CD4-positive, alpha-beta T cell treated with Interleukin-4 for 1 hour (primary cell): ENCODE measurements around the gene KATNAL1.
"Not testable (repeated sequence)": the region's sequence is repeated elsewhere in the genome, so short reads cannot be mapped to it uniquely, and the experiment has no call there.

ENCODE experiments used
- DNase-seq, 2 donors: peaks; one replicate each; pipeline ENCODE4 v3.0.0-alpha.2; 2020 to 2022

Gene KATNAL1

DNA sequence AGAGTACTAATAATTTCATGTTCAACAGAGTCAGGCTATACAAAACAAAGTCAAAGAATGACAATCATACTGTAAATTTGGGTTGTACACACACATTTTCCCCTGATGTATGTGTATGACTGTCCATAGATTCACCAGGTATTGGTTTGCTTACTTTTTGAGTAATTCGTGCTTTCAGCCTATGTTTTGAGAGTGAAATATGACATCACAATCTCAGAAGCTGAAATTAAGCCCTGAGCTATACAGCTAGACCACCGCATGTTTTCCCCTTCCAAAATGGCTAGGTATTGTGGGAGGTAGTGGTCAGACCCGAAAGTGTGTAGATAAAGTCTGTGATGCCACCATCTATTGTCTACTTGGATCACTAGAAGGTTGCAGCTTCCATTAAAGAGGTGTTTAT lies 102.8 kb downstream of the KATNAL1 start:
- DNase-seq: no peak

DNA sequence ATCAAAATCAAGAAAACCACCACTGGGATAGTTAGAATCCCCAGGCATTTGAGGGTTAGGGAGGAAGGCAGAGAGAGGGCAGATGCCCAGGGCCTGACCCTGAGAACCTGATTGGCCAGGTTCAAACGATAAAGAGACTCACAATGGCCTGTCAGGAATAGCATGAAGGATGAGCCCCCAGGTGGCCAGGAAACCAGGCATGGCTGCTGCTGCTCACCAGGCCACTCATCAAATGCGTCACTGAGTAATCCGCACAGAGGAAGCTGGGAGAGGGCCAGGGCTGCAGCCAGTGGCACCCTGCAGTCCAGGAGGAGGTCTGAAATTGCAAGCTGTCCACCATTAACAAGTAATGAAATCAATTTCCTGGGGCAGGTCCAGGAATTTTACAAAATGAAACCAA lies 111.3 kb downstream of the KATNAL1 start:
- no peak for DNase-seq

DNA sequence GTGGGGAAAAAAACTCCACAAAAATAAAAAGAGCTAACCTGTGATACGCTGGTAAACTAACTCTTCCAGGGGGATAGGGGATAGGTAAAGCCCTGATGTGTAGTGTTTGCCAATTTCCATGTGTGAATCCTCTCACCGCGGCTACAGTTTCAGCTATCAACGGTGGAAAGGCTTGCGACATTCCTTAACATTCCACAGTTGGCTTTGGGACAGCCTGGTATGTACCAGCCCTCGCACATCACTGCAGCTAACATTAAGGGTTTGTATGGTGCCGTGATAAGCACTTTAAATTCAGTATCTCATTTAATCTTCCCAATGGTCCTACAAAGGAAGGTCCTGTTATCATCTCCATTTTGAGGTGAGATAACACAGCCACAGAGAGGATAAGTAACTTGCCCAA lies 112.4 kb downstream of the KATNAL1 start:
- DNase-seq: no peak

- DNase-seq: no peak
Measured at GRCh38 chr13:30193279-30194234, 113.8 kb downstream of the KATNAL1 start.

DNA sequence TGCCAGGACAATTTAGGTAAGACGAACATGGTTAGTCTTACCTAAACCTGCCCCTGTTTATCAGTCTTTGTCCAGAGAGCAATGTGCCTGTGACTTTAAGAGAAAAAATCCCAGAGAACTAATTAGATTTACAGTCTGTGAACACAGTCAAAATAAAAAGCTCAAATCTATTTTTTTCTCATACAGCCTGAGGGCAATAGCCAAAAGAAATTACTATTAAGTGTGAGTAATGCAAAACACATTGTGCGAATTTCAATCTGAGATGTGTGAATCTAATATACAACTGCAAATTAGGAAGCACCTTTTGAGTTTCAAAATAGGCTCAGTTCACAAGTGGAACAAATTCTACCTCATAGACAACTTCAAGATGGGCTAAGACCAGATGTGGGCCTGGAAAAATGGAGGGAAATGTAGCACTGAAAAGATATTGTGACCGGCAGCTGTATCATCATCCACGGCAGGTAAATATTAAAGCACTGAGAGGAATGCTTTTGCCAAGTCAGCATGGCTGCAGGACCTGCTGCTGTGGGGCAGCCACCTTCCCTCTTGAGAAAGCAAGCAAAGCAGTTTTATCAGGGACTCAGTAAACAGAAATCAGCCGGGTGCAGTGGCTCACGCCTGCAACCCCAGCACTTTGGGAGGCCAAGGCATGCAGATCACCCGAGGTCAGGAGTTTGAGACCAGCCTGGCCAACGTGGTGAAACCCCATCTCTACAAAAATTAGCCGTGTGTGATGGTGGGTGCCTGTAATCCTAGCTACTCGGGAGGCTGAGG lies 114.8 kb downstream of the KATNAL1 start:
- DNase-seq: no peak

DNA sequence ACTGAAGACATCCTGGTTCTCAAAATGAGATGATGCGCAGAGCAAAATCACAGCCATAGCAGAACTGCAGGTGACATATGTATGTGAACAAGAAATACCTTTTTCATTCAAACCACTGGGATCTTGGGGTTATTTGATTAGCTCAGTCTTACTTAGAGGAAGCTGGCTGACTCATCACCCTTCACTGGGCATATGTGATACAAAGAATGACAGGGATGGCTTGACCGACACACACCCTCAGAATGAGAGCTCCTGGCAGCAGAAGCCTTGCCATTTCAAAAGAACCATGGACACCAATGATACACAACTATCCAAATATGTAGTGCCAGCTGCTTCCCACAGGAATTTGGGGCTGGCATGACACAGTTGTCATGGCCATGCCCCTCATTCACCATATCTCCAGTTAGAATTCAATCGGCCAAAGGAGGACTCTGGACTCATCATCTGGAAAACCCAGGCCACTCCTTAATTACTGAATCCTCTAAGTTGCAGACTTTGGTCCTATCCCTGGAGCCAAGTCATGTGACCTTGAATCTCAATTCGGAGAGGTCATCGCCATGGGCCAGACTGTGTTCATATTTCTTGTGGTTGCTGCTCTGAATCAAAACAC lies 115.8 kb downstream of the KATNAL1 start:
- no peak for DNase-seq

GRCh38 chr13:30186634-30187415 lies 120.5 kb downstream of the KATNAL1 start:
- no peak for DNase-seq

DNA sequence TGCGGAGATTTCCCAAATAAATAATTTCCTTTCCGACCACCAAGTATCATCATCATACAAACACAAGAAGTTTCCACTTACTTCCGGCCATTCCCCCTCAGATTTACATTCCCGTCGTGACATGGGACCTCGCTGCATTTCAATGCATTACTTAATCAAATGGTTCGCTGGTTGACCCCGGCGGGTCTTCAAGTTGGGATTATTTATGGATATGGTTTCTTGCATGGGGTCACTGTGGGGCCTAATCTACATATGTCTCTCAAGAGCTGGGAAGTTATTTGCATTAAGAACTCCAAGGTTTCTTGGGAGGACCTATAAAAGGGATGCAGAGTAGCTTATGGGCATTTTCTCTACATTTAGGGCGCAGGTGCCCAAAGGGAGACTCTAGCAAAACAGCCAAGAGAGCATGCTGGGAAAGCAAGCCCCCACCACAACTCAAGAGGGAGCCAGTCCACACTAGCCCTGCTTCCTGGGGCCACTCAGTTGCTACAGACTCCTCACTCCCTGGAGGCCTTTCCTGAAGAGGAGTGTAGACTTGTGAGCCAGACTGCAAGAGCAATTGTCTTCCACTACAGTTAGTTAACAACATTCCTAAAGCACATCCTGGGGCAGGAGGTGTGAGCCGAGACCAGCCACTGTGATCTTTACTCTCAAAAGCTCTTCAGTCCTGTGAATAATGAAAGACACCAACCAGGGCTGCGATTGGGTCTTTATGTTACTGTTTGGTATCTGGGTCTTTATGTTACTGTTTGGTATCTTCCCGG lies 125.3 kb downstream of the KATNAL1 start:
- DNase-seq: no peak

DNA sequence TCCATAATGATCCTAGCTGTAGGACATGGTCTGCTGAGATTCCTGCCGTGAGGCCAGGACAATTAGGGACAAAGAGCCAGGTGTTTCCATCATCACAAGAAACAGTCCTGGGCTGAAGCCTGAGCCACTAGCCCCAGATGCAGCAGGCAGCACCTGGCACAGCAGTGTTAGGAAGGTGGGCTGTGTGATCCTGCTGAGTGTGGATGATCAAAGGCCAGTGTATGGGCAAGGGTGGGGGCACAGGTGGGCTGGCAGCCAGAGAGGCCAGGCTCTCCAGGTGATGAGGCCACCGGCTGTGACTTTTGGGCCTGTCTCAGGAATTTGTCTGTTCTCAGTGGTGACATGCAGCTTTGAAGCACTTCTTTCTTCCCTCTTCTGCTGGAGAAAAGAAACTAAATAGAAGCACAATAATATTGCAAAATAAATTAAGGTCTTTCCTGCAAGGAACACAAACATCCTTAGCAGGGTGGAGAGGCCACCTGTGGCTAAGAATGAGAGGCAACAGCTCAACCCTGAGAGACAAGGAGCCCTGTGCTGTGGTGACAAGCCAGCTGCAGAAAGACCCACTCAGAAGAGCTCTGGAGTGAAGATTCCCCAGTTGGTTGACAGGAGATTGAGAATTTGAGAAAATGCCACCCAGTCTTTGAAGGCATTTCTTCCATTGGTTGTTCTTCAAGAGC lies 127.6 kb downstream of the KATNAL1 start:
- no peak for DNase-seq

- no peak for DNase-seq
Measured at GRCh38 chr13:30178976-30179375, 128.4 kb downstream of the KATNAL1 start.

- no peak for DNase-seq
Measured at GRCh38 chr13:30175166-30175565, 132.2 kb downstream of the KATNAL1 start.

DNA sequence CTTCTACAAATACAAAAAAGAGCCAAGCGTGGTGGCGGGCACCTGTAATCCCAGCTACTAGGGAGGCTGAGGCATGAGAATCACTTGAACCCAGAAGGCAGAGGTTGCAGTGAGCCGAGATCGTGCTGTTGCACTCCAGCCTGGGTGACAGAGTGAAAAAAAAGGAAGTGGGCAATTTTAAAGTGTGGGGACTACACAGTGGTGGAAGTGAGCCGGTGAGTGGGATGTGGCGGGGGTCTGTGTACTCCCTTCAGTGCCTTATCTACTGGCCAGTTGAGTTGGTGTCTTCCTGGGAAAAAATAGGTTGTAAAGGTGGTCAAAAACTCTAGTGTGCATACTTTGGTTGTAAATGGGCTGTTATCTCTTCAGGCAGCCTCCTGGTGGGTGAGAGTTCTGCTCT lies 133.1 kb downstream of the KATNAL1 start:
- DNase-seq: not testable (repeated sequence)

DNA sequence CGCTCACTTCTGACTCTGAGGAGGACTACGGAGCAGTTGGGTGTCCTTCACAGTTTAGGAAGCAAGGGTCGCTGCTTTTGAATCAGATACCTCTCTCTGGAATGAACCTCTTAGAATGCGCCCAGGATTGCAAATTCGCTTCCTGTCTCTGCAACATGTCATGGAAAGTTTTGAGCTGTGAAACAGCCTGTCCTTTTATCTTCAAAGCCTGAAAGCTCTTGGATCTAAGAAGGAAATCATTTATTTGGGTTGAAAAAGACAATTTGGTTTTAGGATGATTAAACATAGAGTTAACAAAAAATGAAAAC lies 134.1 kb downstream of the KATNAL1 start:
- no peak for DNase-seq

- no peak for DNase-seq
Measured at GRCh38 chr13:30172593-30173302, 134.6 kb downstream of the KATNAL1 start.

DNA sequence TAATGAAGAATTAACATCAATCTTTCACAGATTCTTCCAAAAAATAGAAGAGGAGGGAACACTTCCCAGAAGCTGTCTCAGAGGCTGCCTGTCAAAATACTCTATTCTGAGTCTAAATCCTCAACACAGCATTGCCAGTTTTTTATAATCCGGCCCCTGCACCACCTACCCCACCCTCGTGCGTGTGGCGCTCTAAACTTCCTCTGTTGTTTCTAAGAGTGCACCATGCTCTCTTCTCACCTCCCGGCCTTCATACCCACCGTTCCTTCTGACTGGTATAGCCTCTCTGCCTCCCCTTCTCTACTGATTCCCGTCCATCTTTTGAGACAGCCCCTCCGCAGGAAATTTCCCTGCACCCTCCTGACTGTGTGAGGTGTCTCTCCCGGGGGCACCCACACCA lies 136.8 kb downstream of the KATNAL1 start:
- no peak for DNase-seq

DNA sequence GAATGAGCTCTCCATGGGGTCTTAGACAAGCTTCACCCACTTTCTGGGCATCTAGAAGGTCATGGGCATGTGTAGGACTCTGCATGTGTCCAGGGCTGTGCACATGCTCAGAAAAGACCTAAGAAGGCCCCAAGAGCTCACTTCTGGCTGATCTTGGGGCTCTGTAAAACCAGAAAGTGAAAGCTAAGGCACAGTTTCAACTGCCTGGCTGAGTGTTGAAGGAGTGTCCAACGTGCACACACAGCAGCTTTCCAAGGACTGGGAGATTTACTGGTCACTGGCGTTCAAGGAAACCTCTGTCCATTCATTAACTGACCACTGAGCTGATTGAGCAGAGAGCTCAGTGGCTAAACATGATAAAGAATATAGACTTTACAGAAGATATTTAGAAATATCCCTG lies 137.9 kb downstream of the KATNAL1 start:
- DNase-seq: no peak

- DNase-seq: no peak
Measured at GRCh38 chr13:30165796-30166195, 141.6 kb downstream of the KATNAL1 start.

DNA sequence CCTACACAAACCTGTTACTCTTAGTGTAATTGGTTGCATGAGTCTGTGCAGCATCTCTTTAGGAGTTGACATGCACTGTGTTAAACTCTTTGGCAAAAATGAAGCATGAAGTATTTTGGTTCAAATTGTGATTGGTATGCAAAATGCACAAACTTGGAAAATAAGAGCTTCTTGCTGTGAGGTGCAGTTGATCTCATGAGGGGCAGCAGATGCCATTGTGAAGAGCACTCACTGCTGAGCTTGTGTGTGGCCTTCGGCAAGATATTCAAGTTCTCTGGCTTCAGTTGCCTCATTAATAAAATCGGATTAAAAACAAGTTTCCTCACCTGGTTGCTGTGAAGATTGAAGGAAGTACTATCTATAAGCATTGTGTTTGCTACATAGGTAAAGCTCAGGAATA lies 142.3 kb downstream of the KATNAL1 start:
- DNase-seq: no peak

- DNase-seq: no peak
Measured at GRCh38 chr13:30164146-30164545, 143.2 kb downstream of the KATNAL1 start.

DNA sequence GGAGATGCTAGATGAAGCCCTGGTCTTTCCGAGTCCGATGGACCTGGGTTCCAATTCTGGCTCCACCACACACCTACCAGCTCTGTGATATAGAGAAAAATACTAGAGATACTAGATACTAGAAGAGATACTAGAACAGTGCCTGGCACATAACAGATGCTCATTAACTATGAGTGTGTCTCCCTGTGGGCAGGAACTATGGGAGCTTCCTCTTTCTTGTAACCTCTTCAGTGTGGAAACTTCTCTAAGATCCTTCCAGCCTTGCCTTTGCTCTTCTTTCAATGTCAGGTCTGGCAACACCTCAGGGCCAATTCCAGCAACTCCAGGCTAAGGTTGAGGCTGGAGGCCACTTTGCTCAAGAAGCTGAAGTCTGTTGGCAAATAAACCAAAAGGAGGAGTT lies 143.9 kb downstream of the KATNAL1 start:
- no peak for DNase-seq

DNA sequence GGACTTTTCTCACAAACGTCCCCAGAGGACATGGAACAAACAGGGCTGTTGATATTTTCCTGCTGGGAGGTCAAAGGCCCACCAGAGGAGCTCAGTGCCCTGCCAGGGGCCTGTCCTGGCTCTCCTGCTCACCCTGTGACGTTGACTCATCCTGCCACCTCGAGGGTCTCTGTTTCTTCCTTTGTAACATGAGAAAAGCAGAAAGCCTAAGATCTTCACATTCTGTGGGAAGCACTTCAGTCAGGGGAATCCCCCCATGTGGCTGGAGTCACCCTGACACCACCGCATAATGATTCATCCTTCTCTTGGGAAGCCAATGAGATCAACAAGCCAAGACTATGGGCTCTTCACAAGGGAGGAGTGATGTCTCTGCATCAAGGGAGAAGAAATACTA lies 147.9 kb downstream of the KATNAL1 start:
- no peak for DNase-seq
